ENCODE results near the gene CNTNAP4.

CNTNAP4 gene

DNA sequence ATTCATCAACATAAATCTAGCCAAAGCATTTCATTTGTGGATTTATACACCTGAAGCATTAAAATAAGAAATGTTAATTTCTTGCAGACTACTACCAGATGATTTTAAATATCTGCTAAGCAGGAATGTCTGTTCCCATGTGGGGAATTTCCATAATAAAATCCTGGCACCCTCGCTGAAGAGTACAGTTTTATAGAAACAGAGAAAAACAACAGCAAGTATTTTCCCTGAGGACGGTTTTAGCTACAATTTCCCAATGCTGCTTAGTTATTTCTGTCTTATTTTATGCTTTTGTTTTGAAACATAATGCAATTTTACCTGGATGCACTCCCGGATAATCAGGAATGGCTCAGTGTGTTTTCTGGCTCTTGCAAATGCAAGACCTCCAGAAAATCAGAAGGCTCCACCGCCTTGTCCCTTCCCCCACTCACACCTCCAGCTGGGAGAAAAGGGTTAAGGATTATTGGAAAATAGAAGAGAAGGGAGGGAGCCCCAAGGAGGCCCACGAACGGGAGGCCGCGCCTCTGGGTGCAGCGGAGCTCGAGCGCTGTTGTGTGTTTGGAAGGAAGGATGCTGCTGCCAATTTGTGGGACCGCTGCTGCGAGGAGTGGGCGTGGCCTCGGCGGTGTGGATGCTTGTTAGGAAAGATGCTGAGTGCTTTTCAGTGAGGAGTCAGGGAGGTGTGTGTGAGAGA is at the start of gene CNTNAP4:
CNTNAP4 (plus strand) TSS at position 657 of the 694 bp plus-strand sequence. CDS start 262 bp downstream, outside the sequence.
- peak; percentile 54 to 86 for DNase-seq

DNA sequence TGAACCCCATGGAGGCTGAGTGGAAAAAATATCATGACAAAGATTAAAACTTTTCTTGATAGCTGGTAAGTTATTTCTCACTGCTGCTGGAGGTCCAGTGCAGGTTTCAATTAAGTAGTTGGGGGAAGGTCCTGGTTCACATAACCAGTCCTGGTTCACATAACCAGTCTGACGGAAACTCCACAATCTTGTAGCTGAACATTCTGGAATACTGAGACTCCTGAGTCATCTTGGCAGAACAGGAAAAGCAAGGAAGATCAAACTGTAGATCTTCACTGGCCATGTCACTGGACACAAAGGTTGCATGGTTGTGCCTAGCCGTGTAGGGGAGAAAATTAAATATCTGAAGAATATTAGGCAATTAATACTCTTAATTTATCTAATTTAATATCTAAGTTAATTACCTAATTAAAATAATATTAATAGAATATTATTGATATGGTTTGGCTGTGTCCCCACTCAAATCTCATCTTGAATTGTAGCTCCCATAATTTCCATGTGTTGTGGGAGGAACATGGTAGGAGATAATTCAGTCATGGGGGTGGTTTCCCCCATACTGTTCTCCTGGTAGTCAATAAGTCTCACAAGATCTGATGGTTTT is 48.6 kb upstream of the CNTNAP4 start:
- DNase-seq: no peak

DNA sequence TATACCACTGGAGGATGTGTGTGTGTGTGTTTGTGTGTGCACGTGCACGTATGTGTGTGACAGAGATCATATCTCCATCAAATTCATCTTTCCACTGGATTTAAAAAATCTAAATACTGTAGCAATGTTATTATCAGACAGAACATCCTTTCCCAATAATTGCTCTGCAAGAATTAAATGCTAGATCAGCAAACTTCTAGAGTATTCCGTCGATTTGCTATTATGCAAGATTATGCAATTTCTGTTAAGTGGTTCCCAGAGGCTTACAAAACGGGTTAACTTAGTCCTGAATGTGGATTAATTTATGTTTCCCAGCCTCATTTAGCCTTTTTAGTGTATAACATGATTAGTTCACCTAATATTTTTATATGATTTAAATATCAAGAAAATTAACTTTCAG is 44.5 kb upstream of the CNTNAP4 start:
- no peak for DNase-seq

DNA sequence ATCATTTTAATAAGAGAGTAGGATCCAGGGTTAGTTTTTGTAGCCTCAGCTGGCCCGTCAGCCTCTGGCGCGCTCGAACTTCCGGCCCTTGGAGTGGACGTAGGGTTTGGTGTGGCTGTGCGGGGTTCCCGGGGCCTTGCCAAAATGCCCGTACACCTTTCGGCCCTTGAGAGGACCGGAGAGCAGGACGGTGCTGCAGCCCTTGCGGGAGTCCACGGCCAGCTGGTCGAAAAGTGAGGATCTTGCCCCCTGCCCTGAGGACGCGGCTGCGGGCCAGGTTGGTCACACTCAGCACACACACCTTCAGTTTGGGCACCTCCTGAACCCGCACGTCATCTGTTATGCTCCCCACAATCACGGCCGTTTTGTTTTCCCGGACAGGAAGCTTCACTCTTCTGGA is 42.2 kb upstream of the CNTNAP4 start:
- no peak for DNase-seq

DNA sequence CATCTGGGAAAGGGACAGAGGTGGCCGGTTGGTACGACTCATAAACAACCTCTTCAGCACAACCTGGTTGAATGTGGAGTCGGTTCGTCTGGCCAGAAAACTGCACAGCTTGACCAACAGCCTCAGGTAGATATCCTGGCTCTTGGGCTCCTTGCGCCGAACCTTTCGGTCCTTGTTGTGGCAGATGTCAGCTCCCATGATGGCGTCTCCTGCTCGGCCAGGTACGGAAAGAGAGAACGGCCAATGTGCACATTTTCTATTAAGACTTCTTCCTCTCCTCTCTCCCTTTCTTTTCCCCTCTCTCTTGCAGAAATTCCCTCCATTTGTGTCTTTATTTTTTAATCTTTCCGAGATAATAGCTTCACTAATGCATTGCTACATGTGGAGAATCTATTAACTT is 41.8 kb upstream of the CNTNAP4 start:
- no peak for DNase-seq

DNA sequence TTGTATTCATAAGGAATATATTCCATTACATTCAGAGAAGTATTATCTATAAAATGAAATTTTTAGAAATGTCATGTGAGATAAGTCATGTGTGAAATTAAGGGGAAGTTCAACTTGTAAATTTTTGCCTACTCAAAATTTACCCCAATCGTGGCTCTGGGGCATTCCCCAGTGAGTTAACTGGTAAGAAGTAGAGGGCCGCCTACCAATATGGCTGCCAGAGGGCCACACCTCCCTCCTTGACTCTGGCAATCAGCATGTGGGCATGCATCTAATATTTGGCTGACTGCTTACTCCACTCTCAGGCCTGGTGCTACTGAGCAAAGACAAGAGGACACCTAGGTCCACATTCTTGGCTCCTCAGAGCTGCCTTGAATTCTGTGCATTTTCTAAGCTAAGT is 39.7 kb upstream of the CNTNAP4 start:
- DNase-seq: no peak

DNA sequence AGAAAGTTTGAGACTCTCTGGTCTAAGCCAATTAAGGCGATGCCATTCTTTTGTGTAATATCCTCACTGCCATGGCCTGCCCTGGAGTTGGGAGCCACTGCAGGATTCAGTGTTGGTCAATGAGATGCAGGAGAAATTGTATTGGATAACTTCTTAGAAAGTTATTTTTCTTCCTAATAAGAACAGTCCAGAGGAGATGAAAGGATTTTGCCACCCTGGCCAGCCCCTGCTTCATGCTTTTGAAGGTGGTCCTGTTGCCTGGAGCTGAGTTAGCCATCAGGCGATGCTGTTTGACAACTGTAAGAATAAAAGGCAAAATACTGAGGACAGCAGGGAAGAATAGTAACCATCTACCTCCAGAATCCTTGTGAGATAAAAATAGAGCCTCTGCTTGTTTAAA is 35.4 kb upstream of the CNTNAP4 start:
- no peak for DNase-seq

DNA sequence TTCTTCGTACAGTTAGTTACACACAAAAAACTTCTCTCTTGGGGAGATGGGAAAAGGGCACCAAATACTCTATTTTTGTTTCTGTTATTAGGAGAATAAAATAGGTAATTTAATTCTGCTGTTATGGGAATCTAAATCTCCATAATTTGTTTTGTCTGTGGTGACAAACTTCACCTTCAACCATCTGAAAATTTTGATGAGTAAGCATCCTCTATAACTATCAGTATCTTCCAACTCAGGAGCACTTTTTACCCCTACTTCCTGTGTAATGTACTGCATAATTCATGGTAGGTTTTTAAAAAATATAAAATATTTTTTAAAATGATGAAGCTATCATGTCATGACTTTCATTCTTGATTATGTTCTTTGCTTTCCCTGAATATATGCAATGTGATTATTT is 33.6 kb upstream of the CNTNAP4 start:
- DNase-seq: no peak

DNA sequence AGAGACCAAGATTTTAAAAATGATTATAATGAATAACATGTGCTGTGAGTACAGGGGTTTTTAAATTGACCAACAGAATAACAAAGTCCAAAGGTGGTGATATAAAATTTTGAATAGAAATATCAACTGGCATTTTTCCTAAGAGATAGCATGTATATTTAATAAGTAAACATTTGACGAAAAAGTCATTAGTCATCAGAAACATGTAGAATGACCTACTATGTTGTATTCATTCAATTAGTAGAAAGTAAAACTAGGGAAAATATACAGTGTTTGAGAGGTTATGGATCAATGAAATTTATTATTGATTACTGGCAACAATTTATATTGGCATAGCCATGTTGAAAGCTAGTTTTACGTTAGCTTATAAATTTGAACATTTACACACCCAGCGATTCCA is 30.6 kb upstream of the CNTNAP4 start:
- DNase-seq: no peak

DNA sequence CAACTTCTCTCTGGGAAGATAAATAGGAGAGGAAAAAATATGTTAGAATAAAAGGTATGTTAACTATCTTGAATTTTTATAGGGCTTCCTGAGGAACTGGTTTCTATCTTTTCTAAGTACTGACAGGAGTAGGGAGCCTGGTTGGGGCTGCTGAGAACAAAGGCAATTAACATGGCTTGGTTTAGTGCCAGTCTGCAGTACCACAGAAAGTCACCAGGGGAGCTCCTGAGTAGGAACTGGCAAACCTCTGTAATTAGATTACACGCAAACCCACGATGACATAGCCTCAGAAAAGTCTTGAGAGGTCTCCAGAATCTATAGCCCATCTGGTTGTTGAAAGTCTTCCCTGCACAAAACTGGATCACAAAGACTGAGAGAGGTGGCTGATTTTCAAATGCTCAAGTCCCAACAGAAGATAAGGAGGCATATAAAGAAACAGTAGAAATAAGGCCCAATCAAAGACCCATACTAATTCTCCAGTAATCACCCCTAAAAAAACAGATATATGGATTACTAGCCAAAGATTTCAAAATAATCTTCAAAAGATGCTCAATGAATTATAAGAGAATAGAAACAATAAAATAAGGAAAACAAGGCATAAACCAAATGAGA is 11.7 kb upstream of the CNTNAP4 start:
- no peak for DNase-seq

DNA sequence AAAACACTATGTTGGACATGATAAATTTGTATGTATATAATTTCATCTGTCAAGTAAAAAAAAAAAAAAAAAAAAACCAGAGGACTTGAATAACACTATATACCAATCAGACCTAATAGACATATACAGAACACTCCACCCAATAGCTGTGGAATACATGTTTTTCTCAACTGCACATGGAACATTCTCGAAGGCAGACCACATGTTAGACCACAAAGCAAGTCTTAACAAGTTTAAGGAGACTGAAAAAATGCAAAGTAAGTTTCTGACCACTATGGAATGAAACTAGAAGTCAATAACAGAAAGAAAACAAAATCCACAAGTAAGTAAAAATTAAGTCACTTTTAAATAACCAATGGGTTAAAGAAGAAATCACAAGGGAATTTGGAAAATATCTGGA is 8.4 kb upstream of the CNTNAP4 start:
- no peak for DNase-seq

DNA sequence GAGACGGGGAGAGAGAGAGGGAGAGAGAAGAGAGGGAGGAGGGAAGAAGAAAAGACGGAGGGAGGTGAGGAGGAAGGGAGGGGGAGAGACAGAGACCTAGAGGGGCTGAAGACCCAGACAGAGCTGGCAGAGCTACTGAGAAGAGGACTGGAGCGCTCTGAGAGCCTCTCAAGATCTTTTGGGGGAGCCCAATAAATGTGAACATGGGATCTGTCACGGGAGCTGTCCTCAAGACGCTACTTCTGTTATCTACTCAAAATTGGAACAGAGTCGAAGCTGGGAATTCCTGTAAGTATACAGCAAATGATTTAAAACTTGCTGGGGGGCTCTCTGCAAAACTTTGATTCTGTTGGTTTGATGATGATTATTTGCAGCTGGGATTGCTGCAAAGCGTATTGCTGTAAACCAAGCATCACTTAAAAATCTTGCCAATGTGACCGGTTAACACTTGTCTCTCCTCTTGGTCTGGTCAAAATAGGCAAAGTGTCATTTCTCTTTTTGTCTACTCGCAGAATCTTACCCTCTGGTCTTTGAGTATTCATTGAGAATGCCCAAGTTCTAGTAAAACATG is 344 bp downstream of the CNTNAP4 start:
- no peak for DNase-seq

DNA sequence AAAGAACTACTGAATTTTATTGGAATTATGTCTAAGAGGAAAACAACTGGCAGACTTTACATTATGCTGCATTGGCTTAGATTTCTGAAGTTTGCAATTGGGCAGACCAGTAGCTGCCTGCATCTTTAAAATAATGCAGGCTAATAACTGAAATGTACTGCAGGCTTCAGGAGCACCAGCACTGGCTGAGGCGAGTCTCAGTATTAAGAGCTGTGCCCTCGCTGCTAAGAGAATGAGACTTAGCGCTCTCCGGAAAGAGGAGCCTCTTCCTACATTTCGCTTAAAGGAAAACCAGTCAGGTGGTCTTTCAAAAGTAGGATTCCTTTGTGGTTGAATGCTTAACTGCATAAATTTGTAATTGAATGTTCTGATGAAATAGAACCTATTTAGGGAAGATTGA is 885 bp downstream of the CNTNAP4 start:
- peak in 1 of 2 experiments; percentile 25 for DNase-seq

DNA sequence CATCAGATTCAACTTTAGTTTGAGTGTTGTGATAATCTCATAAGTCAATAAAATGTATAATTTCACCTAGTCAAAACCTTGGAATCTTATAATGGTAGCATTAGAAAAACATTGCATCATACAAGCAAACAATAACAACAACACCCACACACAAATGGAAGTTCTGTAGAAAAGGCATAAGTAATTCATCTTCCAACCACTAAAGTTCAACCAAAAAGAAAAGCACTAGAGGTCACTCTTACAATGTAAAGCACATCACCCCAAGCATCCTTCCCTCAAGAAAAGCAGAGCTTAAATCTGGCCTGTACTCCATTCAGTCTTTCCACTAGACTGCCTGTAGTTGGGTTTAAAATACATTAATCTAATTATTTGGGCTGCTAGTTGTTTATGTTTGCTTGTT is 1.8 kb downstream of the CNTNAP4 start:
- peak; percentile 13 to 45 for DNase-seq

DNA sequence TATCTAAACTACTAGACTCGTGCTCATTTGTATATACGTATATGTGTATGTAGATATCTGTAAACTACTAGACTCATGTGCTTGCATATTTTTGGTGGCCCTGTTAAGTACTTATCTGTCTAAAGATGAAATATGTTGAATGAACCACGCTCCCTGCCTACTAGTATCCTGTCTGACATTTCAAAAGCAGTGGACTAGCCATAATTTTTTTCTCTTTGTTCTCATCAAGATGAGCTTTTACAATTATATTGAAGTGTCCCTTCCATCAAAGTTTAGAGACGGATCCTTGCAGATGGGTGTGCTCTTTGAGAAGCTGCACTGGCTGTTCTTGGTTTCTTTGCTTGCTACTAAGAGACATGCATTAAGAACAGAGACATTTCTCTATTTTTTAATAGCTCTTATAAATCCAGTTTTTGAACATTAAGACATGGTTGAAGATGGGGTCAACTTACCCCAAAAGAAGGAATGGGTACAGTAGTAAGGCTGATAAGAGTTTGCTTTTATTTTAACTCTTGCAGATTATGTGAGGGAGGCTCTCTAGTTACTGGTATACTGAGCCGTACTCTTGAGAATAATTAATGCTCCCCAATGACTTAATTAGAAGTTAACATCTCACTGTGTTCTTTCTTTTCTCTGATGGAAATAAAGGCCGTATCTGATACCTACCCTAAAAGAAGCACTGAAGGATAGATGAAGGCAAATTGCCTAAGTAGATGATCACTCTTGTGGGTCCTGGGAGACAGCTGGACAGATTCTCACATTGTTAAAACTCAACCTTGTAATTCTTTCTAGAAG is 3.4 kb downstream of the CNTNAP4 start:
- no peak for DNase-seq

DNA sequence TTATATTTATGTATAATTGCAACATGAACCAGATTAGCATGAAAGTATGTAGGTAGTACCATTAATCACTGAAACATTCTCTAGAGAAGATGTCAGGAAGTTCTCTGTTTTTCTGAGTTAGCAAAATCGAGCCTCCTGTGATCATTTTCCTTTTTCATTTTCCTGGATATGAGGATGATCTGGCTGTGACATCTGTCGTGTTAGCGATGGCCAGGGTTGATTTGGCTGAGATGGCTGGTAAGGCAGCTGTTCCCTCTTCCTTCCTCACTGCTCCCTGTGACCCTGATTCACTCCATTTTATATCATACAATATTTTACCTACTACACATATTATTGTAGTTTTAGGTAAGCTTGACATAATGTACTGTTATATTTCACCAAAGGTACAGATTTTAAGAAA is 10.3 kb downstream of the CNTNAP4 start:
- peak; percentile 11 to 57 for DNase-seq

DNA sequence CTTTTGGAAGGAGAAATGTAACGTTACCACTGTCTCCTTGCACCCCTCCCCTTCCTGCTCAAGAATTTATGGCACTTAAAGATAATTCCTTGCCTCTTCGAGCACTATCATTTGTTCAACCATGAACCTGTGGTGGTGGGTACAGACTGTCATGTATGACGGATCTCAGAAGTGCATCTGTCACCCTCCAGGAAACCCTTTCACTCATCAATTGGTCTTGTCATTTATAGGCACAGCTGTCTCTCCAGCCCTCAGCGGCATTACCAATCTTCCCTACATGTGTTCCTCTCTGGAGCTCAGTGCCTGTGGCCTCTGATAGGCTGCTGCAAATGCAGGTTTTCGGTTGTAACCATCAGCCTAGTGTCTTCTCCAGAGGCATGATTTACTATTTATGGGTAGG is 15.0 kb downstream of the CNTNAP4 start:
- no peak for DNase-seq

DNA sequence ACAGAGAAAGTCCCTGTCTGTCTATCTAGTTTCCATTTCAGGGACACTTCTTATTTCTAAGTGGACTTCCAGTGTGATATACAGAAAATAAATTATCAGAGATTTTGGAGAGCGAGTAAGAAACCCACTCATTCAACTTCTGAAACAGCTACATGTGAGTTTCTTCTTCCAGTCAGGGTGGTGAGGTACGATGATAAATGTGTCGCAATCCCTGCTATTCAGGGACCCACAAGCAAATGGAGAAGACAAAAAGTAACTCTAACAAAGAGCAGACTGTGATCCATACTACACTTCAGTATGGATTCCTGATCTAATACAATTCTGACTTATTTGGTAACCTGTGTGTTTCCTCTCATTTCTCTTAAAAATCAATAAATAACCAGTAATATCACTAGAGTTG is 16.8 kb downstream of the CNTNAP4 start:
- DNase-seq: no peak

DNA sequence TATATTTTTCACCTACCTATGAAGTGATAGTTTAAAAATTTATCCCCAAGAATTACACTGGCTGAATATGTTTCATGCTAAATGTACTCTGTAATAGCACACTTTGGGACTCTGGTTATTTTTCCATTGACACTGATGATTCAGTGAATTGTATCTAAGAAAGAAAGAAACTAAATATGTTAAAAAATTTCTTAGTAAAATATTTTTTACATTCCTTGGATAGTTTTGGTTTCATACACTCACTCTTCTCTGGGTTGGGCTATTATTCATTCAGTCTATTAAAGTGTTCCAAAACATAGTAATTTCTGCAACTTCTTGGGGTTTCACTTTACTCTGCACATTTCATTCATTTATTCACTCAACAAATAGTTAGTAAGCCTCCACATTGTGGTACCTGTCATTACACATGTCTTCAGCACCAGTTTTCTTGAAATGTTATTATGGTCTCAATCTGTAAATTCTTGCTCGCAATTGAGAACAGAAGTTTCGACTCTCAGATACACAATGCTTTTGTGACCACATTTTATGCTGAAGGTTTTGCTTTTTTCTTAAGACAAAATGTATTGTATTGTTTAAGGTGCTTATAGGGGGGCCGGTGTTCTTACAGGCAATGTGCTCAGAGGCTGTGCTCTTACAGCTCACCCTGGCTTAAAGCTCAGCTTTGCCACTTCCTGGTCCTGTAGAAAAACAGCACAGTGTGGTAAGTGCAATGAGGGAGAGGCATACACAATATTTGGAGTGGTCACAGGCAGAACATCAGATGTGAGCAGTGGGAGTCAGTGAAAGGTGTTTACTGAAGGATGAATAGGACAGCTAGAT is 17.4 kb downstream of the CNTNAP4 start:
- DNase-seq: no peak

DNA sequence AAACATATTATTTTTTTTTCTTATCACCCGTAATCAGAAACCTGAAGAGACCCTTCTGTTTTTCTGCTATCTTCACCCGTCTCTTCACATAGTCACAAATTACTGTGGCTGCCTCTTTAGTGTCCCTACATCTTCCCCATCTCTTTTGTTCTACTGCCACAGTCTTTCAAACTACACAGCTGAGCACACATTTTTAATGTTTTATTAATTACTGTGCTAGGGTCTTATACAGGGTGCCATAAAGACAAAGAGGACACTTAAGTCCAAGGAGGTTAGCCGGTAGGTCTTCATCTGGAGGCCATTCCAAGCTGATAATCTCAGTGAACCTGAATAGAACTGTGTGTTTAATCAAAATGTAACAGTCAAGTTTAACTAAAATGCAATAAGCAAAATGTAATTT is 20.7 kb downstream of the CNTNAP4 start:
- no peak for DNase-seq

DNA sequence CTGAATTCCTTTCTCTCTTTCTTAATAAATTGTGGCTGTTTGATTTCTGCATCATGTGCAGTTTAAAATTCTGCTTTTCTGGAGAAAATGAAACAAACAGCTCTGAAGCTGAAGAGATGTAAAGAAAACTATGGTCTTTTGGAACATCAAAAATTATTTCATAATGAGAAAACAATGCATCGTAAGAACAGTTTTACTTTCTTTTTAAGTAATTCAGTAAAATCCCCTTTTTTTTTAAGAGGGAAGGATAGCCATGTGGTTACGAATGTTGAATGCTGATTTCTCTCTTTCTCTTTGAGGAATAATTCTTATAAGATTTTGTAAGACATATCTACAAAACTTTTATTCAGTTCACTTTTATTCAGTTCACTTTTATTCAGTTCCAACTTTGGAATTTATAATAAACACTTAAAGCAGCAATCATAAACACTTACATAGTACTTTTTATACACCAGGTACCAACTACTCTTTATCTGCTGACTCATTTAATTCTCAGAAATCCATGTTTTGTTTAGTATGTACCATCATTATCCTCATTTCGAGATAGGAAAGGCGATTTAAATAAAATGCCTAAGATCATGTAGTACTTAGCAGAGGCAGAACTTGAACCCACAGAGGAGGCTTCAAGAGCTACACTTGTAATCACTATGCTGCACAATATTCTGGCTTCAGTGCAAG is 26.6 kb downstream of the CNTNAP4 start:
- DNase-seq: no peak

Data from cerebellar nuclear complex (tissue), 1 donor.